Eye (tissue), 1 donor: ENCODE data around the gene ORMDL2.
"Not testable (repeated sequence)": the region's sequence is repeated elsewhere in the genome, so short reads cannot be mapped to it uniquely, and the experiment has no call there.

Experiments
- DNase-seq: peaks from one replicate; pipeline ENCODE4 v3.0.0-alpha.2; 2015

Gene ORMDL2

GRCh38 chr12:55829967-55830600, 12.2 kb downstream of the ORMDL2 start:
- DNase-seq = no peak

DNA sequence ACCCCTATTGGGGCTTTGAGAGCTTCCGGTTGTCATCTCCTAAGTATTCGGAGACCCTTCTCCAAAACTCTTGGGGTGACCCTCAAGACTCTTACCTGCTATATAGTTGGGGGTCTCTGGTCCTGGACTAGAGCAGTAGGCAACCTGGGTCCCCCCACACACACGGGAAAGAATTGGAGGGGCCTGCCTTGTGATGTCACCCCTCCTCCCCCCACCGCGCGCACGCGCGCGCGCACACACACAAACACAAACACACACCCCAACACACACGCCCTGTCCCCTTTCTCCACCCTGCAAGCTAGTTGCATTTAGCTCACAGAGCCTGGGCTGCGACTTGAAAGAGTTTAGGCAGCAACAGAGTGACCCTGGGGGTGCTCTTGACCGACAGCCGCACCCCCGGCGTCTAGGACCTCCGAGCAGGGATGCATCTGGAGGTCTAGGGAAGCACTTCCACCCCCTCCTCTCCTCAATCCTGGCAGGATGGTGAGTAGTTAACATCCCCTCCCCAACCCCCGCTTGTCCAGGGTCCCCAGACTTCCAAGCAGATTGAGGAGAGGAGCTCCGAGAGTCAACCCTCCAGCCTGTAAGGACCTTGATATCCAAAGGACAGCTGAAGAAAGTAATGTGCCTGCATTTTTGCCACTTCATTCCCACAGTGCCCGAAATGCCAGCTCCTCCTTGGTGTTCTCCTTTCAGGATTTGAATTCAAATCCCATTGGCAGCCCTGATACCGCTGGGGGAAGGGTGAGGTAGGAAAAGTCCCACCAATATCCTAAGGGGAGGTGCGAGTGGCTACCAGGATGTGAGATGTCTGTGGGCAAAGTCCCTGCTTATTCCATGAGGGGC, 13.0 kb downstream of the ORMDL2 start:
- DNase-seq = peak; percentile 97

GRCh38 chr12:55831447-55831815, 13.6 kb downstream of the ORMDL2 start:
- DNase-seq = no peak

DNA sequence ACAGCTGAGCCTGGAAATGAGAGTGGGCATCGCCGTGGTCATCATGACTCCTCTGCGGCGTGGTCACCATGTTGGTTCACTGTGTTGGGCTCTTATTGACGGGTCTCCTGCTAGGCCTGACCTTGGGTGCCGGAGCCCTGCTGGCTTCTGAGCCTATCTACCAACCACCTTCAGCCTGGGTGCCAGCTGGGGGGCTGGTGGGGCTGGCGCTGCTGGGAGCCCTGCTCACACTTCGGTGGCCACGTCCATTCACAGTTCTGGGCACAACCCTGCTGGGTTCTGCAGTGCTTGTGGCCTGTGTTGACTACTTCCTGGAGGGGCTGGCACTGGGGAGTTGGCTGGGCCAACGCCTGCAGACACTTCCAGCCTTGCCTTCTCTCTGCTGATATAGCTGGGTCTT, 15.2 kb downstream of the ORMDL2 start:
- no peak for DNase-seq

GRCh38 chr12:55834400-55834799, 16.6 kb downstream of the ORMDL2 start:
- not testable (repeated sequence) for DNase-seq

GRCh38 chr12:55838361-55838760, 20.5 kb downstream of the ORMDL2 start:
- no peak for DNase-seq

GRCh38 chr12:55839345-55840140, 21.7 kb downstream of the ORMDL2 start:
- no peak for DNase-seq

DNA sequence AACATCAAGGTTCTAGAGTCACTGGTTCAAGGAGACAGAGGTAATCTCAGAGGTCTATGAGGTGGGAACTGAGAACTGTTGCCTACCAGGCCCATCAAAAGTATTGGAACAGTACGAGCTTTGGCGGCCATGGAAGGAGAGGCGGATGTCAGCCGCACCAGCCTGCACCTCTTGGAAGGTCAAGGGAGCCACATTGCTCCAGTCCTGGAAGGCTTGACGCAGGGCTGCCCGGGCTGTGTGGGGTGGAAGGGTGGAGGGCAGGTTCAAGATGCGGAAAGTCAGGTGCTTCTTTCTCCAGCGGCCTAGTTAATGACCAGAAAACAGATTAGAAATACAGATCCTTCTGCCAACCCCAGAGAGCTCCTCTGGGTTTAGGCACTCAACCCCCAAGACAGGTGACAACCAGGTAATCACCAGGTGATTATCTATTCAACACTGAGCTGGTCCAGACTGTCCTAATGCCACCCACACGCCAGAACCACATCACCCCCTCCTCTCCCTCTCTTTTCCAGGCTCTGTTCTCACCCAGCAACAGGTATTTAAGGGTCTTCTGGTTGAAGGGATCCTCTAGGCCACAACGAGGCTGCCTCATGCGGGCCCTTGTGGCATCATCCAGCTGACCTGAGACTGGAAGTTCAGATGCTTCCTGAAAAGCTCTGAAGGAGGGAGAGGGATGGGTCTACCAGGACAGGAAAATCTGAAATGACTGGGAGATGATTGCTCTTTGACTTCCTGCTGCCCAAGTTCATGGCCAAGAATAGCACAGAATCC, 22.9 kb downstream of the ORMDL2 start:
- no peak for DNase-seq

DNA sequence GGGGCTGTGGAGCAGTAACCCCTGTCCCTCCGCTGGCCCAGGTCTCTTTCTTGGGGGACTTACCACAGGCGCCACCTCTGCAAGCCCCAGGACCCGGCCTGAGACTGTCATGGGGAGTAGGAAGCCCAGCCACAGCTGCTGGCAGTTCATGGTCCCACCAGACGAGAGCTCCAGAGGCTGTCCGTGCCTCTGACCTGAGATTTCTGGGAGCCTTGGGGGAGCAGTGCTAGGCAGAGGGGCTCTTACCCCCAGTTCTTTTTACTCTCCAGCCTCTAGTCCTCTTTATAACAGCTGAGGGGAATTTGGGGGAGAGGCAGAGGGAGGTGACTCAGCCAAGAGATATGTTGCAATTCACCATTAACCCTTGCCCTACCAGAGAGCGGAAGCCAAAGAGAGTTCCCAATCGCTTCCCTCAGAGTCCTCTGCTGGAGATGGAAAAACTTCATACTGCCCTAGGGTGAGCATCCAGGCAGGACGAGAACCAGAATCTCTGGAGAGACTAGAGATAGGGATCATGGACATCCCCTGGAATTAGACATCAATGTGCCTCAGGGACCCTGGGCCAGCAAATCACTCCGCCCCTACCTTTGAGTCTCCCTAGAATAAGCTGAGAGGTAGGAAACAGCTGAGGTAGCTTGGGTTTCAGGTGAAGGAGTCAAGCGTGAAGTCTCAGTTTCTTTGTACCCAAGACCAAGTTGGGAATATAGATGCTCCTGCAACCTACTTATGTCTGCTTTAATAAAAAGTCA, 25.0 kb downstream of the ORMDL2 start, which contains the start of gene MMP19:
TSS of gene MMP19 (minus strand) at position 256 of the 749 bp plus-strand sequence. CDS start at position 150, 106 bp downstream.
- peak; percentile 33 for DNase-seq

DNA sequence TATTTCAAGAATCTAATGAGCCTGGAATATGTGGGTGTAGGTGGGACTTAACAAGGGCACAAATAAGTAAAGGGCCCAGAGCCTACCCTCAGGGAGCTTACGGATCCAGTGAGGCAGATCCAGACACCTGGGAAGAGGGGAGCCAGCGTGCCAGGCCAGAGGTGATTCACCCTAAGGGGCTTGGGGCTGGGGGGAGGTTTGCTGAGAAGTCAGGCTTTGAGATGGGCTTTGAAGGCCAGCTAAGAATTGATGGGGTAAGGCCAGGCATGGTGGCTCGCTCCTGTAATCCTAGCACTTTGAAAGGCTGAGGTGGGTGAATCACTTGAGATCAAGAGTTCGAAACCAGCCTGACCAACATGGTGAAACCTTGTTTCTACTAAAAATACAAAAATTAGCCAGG, 25.6 kb downstream of the ORMDL2 start:
- no peak for DNase-seq

GRCh38 chr12:55844961-55845360, 27.1 kb downstream of the ORMDL2 start:
- DNase-seq = no peak

DNA sequence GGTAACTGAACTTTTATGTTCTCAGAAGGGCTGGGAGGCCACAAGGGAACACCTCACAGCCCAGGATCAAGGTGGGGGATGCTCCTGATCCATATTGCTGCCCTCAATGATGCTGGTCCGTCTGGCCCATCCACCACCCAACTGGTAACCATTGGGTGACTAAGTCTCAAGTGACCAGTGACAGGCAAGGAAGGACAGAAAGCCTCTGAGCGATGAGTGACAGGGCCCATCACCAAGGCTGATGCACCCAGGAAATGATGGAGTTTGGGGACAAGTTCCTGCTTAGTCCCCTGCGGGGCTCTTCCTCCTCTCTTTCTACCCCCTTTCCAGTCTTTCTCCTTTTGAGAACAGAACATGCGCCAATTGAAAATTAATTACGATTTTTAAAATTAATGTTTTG, 27.5 kb downstream of the ORMDL2 start:
- DNase-seq = no peak

GRCh38 chr12:55845785-55846496, 28.1 kb downstream of the ORMDL2 start:
- no peak for DNase-seq

GRCh38 chr12:55847033-55847432, 29.2 kb downstream of the ORMDL2 start:
- peak; percentile 19 for DNase-seq

GRCh38 chr12:55847603-55848291, 29.9 kb downstream of the ORMDL2 start:
- DNase-seq = peak; percentile 89

DNA sequence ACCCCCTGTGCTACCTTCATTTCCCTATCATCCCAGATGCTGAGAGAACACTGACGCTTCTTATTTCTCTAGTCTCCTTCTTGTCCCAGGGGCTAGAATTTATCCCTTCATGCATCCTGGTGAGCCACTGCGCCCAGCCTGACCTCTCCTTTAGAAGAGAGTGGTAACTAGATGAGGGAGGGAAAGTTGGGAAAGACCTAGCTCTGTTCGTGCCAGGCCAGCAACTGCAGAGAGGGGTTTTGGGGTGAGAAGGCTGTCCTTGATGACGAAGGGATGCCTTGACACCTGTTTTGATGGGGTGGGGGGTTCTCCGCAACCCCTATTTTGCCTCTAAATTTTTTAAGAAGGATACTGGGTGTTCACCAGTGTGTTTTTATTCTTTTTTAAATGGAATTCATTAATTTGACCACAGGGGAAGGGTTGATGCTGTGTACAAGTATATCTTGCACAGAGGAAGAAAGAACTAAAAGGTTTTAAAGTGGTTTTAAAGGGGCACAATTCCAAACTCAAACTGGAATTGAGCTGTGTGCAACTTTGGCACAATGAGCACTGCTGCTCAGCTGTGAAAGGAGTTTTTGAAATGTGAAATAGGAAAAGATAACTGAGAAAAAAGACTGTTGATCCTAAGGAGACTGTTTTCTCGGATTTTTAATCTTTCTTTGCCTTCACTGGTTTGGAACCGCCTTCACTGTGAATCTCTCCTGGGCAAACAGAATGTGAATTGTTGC, 31.9 kb downstream of the ORMDL2 start:
- no peak for DNase-seq

DNA sequence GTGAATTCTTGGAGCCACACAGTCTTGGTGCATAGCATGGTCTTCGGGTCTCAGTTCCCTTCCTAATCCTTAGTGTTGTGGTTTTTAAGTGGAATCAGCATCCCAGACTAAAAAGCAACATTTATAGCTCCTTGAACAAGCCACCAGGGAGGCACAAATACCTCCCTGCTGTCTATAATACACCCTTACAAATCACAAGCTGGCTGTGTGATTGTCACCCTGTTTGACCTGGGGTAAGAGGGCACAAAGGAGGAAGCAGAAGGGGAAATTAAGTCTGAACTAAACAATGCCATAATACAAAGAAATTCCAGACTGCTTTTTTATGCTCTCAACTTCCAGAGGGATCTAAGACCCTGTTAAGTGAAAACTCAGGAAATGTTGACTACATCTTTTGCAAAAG, 32.6 kb downstream of the ORMDL2 start:
- DNase-seq = no peak

- DNase-seq = no peak
Measured at GRCh38 chr12:55850893-55851292, 33.1 kb downstream of the ORMDL2 start.

DNA sequence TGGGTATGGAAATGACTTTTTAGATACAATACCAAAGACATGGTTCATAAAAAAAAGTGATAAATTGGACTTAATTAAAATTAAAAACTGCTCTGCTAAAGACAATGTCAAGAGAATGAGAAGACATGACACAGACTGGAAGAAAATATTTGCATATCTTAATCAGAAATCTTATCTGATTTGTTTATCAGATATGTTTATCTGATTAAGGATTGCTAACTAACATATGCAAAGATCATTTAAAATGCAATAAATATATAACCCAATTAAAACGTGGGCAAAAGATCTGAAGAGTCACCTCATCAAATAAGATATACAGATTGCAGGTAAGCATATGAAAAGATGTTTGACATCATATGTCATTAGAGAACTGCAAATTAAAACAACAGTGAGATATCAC, 34.9 kb downstream of the ORMDL2 start:
- DNase-seq = no peak

DNA sequence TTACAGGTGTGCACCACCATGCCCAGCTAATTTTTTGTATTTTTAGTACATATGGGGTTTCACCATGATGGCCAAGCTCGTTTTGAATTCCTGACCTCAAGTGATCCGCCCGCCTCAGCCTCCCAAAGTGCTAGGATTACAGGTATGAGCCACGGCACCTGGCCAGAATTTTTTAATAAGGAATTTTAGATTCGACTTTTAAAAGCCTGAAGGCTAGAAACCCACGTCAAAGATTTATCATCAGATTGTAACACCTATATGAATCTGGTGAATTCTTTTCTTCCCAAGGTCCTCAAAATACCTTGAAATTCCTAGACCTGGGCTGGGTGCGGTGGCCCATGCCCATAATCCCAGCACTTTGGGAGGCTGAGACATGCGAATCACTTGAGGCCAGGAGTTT, 43.6 kb downstream of the ORMDL2 start:
- no peak for DNase-seq
